SK-N-MC (cell line): Measurements from ENCODE around the gene TANC1.

ENCODE experiments used
- DNase-seq: peaks from one replicate; pipeline ENCODE4 v3.0.0-alpha.2; 2011; ENCODE audit warnings: low read depth, low spot score
- H3K27ac ChIP-seq: fragments of 200-600 bp; sonication (generic); 2 replicates; pipeline ENCODE4 v1.5.1; 2016; ENCODE audit warnings: mixed run types
- H3K36me3 ChIP-seq: fragments of 200-600 bp; sonication (generic); 2 replicates; pipeline ENCODE4 v1.6.1; 2017; ENCODE audit warnings: antibody characterized with exemption, low read length, mixed read lengths; ENCODE audit not compliant: insufficient read depth
- H3K4me3 ChIP-seq: fragments of 200-600 bp; sonication (generic); 2 replicates; pipeline ENCODE4 v1.5.1; 2016
- H3K9ac ChIP-seq: fragments of 200-600 bp; sonication (generic); 2 replicates; pipeline ENCODE4 v1.8.0; 2017; ENCODE audit warnings: mixed run types, mixed read lengths; ENCODE audit not compliant: insufficient read length
- H3K9me3 ChIP-seq: fragments of 200-600 bp; sonication (generic); 2 replicates; pipeline ENCODE4 v1.6.1; 2017; ENCODE audit warnings: low read depth, mild to moderate bottlenecking, antibody characterized with exemption, low read length, moderate library complexity, mixed read lengths
- EZH2 ChIP-seq: fragments of 200-600 bp; sonication (generic); IDR thresholded peaks from one replicate; pipeline ENCODE4 v1.6.1; 2017; ENCODE audit warnings: antibody characterized with exemption
- FOXP2 ChIP-seq: optimal IDR thresholded peaks from 2 replicates; pipeline ENCODE3; 2011; ENCODE audit warnings: mild to moderate bottlenecking, moderate library complexity; ENCODE audit not compliant: insufficient read depth; ENCODE audit errors: extremely low read length, control extremely low read depth
- POLR2AphosphoS5 ChIP-seq: IDR thresholded peaks from 2 replicates; pipeline ENCODE4 v1.6.1; 2012; ENCODE audit warnings: mild to moderate bottlenecking, low read depth, low read length, borderline replicate concordance

The TANC1 gene

GRCh38 chr2:159187106-159187505, 218.7 kb downstream of the TANC1 start:
- H3K27ac ChIP-seq, result 0 out of 2 replicates have a peak overlapping the region, but pooled peaks have one; percentile 54
- H3K4me3 ChIP-seq, result peak overlapping the region; percentile 59
- no peak for DNase-seq
- H3K36me3 ChIP-seq, result no peaks in the 10 kb centered on the region
- no peak overlapping the region for H3K9ac ChIP-seq
- TF ChIP-seq FOXP2, result no peak
- TF ChIP-seq POLR2AphosphoS5, result no peak
- no peak for TF ChIP-seq EZH2
- no peaks in the 10 kb centered on the region for H3K9me3 ChIP-seq

- H3K36me3 ChIP-seq, result no peaks in the 10 kb centered on the region
- no peak for DNase-seq
- H3K9me3 ChIP-seq, result no peaks in the 10 kb centered on the region
- H3K27ac ChIP-seq, result no peak overlapping the region
- no peak overlapping the region; the same call in 1 of the 2 replicates for H3K4me3 ChIP-seq
- TF ChIP-seq FOXP2 (no peak), EZH2 (no peak), POLR2AphosphoS5 (no peak)
- H3K9ac ChIP-seq, result no peak overlapping the region
Measured at GRCh38 chr2:159188449-159188848, 220.0 kb downstream of the TANC1 start.

- no peaks in the 10 kb centered on the region; the same call in 1 of the 2 replicates for H3K36me3 ChIP-seq
- no peak for TF ChIP-seq EZH2
- TF ChIP-seq POLR2AphosphoS5, result no peak
- no peak for TF ChIP-seq FOXP2
- H3K4me3 ChIP-seq, result no peak overlapping the region
- H3K9ac ChIP-seq, result no peak overlapping the region
- H3K27ac ChIP-seq, result no peak overlapping the region
- DNase-seq, result no peak
- H3K9me3 ChIP-seq, result no peaks in the 10 kb centered on the region
Measured at GRCh38 chr2:159192371-159192918, 224.0 kb downstream of the TANC1 start.

GRCh38 chr2:159193791-159194190, 225.4 kb downstream of the TANC1 start:
- Histone ChIP-seq H3K9me3 (no peaks in the 10 kb centered on the region), H3K36me3 (no peaks in the 10 kb centered on the region; the same call in 1 of the 2 replicates), H3K27ac (no peak overlapping the region), H3K9ac (no peak overlapping the region), H3K4me3 (no peak overlapping the region)
- no peak for DNase-seq
- TF ChIP-seq POLR2AphosphoS5 (no peak), EZH2 (no peak), FOXP2 (no peak)

GRCh38 chr2:159194241-159194640, 225.8 kb downstream of the TANC1 start:
- Histone ChIP-seq H3K36me3 (no peaks in the 10 kb centered on the region; the same call in 1 of the 2 replicates), H3K9me3 (no peaks in the 10 kb centered on the region), H3K4me3 (no peak overlapping the region), H3K27ac (no peak overlapping the region), H3K9ac (no peak overlapping the region)
- TF ChIP-seq POLR2AphosphoS5 (no peak), EZH2 (no peak), FOXP2 (no peak)
- no peak for DNase-seq

GRCh38 chr2:159195697-159196096, 227.3 kb downstream of the TANC1 start:
- no peaks in the 10 kb centered on the region for H3K9me3 ChIP-seq
- TF ChIP-seq EZH2, result no peak
- no peak for DNase-seq
- H3K9ac ChIP-seq, result no peak overlapping the region
- H3K36me3 ChIP-seq, result no peaks in the 10 kb centered on the region; the same call in 1 of the 2 replicates
- no peak overlapping the region for H3K27ac ChIP-seq
- H3K4me3 ChIP-seq, result no peak overlapping the region

GRCh38 chr2:159196393-159196925, 228.0 kb downstream of the TANC1 start:
- no peak for TF ChIP-seq FOXP2
- no peak for TF ChIP-seq EZH2
- TF ChIP-seq POLR2AphosphoS5, result no peak
- Histone ChIP-seq H3K4me3 (no peak overlapping the region), H3K27ac (no peak overlapping the region), H3K9me3 (no peaks in the 10 kb centered on the region), H3K9ac (no peak overlapping the region), H3K36me3 (no peaks in the 10 kb centered on the region; the same call in 1 of the 2 replicates)
- DNase-seq, result no peak

- TF ChIP-seq POLR2AphosphoS5 (no peak), FOXP2 (no peak), EZH2 (no peak)
- no peaks in the 10 kb centered on the region; the same call in 1 of the 2 replicates for H3K36me3 ChIP-seq
Measured at GRCh38 chr2:159199236-159199635, 230.8 kb downstream of the TANC1 start.

GRCh38 chr2:159199761-159200465, 231.5 kb downstream of the TANC1 start:
- DNase-seq, result no peak
- H3K36me3 ChIP-seq, result no peaks in the 10 kb centered on the region; the same call in 1 of the 2 replicates
- TF ChIP-seq EZH2 (no peak), FOXP2 (no peak), POLR2AphosphoS5 (no peak)
- no peak overlapping the region for H3K27ac ChIP-seq
- no peak overlapping the region for H3K4me3 ChIP-seq
- no peaks in the 10 kb centered on the region for H3K9me3 ChIP-seq
- H3K9ac ChIP-seq, result no peak overlapping the region

More at GRCh38 chr2:159199236-159199635, 230.8 kb downstream of the TANC1 start:
- Histone ChIP-seq H3K9me3 (no peaks in the 10 kb centered on the region), H3K9ac (no peak overlapping the region), H3K4me3 (no peak overlapping the region), H3K27ac (no peak overlapping the region)
- no peak for DNase-seq
